Measurements from ENCODE around the gene RAB3IL1. TPM values are rescaled to one million over a fixed set of nuclear protein-coding genes. Genes with fewer than 3 reads are reported as not detected.

The RAB3IL1 gene
- polyA plus RNA-seq, 1 donor: 18.7 TPM

- no peak for DNase-seq
Observed at GRCh38 chr11:61905067-61905696, 12.2 kb downstream of the RAB3IL1 start.

- DNase-seq: no peak
Observed at GRCh38 chr11:61904539-61905048, 12.8 kb downstream of the RAB3IL1 start.

- DNase-seq: no peak
Observed at GRCh38 chr11:61903845-61904244, 13.5 kb downstream of the RAB3IL1 start.

- no peak for DNase-seq
Observed at GRCh38 chr11:61902313-61902712, 15.1 kb downstream of the RAB3IL1 start.

GRCh38 chr11:61901397-61901796, 16.0 kb downstream of the RAB3IL1 start:
- DNase-seq: no peak

- no peak for DNase-seq
Observed at GRCh38 chr11:61900251-61900650, 17.1 kb downstream of the RAB3IL1 start.

GRCh38 chr11:61899146-61899841, 18.1 kb downstream of the RAB3IL1 start:
- no peak for DNase-seq

- no peak for DNase-seq
Observed at GRCh38 chr11:61898247-61898582, 19.2 kb downstream of the RAB3IL1 start.

- DNase-seq: peak; percentile 66
Observed at GRCh38 chr11:61897387-61898246, 19.7 kb downstream of the RAB3IL1 start.

GRCh38 chr11:61896665-61897386, 20.5 kb downstream of the RAB3IL1 start:
- no peak for DNase-seq

- no peak for DNase-seq
Observed at GRCh38 chr11:61895718-61896059, 21.7 kb downstream of the RAB3IL1 start.

GRCh38 chr11:61895046-61895717, 22.2 kb downstream of the RAB3IL1 start:
- no peak for DNase-seq

- DNase-seq: no peak
Observed at GRCh38 chr11:61893981-61894380, 23.4 kb downstream of the RAB3IL1 start.

GRCh38 chr11:61892085-61892370, 25.3 kb downstream of the RAB3IL1 start:
- no peak for DNase-seq

- DNase-seq: peak; percentile 61
Observed at GRCh38 chr11:61891331-61892084, 25.9 kb downstream of the RAB3IL1 start, which contains the start of gene FADS3. TSS of gene FADS3 (minus strand) at chr11:61891545. CDS start at chr11:61891381, 164 bp downstream.

GRCh38 chr11:61890529-61891330, 26.6 kb downstream of the RAB3IL1 start:
- no peak for DNase-seq

GRCh38 chr11:61889831-61890230, 27.5 kb downstream of the RAB3IL1 start:
- no peak for DNase-seq

- DNase-seq: no peak
Observed at GRCh38 chr11:61888590-61888989, 28.8 kb downstream of the RAB3IL1 start.

GRCh38 chr11:61887839-61888494, 29.4 kb downstream of the RAB3IL1 start:
- DNase-seq: no peak

- no peak for DNase-seq
Observed at GRCh38 chr11:61886643-61887042, 30.7 kb downstream of the RAB3IL1 start.

Data from left kidney (tissue), 2 donors.